HS-5 (cell line): ENCODE measurements around the gene KNDC1.
"Not testable (repeated sequence)": the region's sequence is repeated elsewhere in the genome, so short reads cannot be mapped to it uniquely, and the experiment has no call there.

Experiments
- DNase-seq: peaks from one replicate; pipeline ENCODE4 v3.0.0-alpha.2; 2012; ENCODE audit warnings: low read depth

Gene KNDC1

DNA sequence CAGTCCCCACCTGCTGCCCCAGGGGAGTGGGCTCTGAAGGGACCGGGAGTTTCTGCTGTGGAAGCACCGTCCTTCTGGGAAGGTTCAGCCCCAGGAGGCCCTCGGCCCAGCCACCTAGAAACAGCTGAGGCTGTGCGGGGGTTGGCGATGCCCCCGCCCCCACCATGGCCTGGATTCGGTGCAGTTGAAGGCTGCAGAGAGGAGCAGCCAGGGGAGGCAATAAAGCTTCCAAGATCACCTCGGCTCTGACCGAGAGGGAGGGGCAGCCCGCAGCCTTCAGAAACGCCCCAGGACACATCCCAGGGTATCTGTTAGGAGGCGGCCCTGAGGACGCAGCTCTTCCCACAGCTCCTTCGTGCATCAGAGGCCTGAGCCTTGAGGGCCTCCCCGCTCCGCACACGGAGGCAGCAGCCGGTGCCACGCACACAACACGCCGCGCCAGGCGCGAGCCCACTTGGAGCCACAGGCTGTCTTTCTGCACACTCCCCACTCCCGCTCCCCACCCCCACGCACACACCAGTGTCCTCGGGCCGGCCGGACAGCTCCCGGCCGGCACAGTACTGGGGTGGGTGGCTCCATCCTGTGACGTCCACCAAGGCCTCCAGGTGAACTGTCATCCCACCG, 1.6 kb downstream of the KNDC1 start:
- no peak for DNase-seq

DNA sequence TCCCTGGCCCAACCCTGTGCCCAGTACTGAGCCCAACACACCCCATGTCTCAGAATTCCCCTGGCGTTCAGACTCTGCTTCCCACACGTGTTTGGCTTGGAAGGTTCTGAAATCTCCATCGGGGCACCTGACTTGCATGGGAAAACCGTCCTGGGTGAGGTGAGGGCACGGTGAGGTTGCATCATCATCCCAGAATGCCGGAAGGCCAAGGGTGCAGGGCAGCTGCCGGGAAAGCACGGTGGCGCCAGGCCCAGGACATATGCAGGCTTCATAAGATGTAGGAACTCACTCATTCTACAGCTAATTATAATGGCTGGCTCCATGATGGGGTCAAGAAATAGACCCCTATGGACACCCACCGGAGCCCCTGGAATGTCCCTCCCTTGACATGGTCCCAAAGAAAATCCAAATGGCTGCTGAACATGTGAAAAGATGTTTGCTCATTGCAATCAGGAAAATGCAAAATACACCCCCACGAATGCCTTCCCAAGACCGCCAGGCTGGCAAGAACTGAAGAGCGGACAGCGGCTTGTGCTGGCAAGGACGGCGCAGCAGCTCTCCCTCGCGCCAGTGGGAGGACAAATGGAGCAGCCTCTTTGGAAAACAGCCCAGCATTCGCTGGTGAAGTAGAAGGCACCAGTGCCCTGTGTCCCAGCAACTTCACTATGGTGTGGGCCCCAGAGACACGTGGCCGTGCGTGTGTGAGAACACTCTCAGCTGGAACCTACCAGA, 2.3 kb downstream of the KNDC1 start:
- no peak for DNase-seq

DNA sequence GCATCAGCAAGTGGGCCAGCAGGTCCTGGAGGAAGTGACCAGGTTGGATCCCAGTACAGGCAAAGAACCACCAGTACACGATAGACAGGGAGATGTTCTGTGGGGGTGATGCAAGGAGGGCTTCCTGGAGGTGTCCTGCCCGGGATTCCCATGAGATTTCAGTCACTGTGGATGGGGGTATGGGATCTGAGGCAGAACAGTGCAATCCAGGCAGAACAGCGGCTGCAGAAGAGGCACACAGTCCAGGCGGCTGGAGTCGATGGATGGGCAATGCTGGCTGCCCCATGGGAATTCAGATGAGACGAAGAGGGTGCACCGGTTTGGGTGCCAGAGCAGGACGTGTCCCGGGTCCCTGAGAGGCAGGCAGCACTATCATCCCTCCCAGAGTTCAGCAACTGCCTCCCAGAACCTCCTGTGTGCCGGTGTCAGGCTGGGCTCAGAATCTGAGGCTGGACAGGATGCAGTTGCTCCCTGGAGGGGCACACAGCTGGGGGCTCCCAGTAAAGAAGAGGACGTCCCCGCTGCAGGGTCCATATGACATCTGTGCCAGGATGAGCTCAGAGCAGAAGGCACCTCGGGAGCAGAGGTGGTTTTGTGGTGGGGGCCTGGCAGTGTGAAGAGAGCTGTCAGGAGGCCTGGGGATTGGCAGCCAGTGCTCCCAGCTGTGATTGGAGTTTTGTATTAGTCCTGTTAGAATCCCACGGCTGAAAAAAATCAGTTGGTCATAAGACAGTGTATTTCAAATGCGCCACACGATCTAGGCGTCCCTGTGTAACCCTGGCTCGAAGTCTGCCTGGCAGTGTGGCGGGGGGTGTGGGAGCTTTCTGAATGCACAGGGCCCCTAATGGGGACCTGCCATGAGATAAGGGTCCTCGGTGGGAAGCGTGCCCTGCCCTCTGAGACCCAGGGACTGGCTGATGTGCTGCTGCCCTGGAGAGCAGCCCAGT, 3.2 kb downstream of the KNDC1 start:
- DNase-seq = no peak

DNA sequence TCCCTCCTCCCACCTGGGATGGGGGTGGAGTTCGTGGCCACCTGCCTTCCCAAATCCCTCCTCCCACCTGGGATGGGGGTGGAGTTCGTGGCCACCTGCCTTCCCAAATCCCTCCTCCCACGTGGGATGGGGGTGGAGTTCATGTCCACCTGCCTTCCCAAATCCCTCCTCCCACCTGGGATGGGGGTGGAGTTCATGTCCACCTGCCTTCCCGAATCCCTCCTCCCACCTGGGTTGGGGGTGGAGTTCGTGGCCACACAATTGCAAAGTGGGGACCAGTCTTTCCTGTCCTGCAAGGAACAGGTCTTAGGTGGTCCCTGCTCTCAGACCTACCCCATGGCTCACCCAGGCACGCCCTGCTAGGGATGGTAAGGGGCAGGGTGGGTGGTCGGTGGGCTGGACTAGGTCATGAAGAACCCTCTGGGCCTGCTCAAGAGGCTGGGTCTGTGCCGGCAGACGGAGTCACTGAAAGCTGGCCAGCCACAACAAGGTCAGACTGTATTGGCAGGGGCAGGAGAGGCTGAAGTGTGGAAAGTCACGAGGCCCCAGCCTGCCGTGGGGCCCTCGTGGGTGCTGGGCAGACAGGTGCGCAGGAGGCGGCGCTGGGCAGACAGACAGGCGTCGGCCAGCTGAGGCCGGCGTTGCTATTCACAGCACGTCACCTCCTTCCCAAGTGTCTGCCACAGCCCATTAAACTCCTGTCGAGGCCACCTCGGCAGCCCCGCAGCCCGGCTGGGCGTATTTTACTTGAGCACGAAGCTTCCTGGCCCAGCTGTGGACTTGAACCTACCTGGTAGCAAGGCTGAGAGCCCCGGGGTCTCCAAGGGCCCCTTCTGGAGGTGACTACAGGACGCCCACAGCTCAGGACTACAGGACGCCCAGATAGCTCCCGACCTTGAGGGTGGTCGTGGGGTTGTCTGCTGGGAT, 4.1 kb downstream of the KNDC1 start:
- no peak for DNase-seq

DNA sequence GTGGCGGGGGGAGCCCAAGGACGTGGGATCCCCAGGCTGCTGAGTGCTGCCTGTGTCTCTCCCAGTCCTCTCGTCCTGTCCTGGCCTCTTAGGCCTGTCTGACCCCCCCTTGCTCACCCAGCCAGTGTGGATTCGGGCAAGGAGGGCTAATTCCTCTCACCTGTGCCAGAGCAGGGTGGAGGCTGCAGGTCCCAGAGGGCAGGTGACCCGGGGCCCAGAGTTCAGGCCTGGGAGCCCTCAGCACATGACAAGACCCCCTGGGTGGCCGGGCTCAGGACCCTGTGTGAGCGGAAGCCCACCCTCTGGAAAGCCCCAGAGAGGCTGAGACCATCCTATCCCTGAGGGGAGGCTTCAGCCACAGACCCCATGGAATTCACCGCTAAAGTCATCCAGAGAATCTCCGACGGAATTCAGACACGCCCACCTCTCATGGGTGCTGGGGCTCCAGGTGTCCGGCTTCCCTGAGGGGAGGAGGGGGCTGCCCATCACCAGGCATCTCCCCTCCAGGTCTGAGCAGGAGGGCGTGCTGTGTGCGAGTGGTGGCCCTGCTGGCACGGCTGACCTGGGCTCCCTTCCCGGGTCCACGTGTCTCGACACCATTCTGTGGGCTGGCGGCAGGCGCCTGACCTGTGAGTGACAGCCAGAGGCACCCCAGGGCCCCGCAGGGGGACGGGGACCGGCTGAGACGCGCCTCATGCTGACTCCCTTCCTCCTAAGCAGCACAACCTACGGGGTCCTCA, 5.0 kb downstream of the KNDC1 start:
- no peak for DNase-seq

DNA sequence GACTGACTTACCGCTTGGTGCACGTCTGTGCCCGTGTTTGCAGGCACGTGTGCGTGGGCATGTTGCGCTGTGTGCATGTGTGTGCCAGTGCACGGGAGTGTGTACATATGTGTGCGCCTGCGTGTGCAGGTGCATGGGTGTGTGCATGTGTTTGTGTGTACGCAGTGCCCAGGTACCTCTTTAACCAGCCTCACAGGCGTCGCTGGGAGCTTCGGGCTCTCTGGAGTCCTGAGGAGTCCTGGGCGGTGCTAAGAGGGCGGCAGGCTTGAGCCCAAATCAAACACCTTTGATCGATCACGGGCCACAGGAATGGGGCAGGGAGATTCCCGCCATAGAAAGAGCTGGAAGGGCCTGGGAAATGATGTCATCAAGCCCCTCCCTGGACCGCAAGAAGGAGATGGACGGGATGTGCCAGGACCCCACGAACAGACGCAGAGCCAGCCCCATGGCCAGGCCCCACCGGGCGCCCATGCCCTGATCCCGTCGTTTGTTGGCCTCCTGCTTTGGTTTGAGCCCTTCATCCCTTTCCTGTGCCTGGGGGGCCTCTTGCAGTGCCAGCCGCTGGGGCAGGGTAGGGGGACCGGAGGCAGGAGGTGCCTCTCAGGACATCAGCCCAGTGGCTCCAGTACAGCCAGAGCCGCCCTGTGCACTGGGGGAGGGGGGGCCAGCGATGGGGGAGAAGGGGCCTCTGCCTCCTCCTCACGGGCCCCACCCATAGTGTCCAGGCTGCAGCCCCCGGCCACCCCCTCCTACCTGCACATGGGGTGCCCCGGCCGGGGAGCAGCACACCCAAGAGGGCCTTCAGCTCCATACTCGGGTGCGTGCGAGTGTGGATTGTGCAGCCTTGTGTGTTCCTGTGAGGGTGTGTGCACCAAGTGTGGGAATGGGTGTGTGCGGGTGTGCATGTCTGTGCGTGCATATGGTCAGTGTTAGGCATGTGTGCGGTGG, 5.8 kb downstream of the KNDC1 start:
- no peak for DNase-seq

DNA sequence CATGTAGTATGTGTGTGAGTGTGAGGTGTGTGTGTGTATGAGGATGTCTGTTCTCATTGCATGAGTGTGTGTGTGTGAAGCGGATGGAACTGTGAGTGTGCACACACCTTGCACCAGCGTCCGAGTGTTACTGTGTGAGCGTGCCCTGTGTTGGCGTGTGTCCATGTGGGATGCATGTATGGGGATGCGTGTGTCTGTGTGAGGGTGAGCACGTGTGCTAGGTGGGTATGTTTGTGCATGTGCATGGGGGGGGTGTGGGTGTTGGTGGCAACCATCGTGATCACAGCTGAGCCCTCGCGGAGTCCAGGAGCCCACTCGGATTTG, 6.4 kb downstream of the KNDC1 start:
- DNase-seq = no peak

DNA sequence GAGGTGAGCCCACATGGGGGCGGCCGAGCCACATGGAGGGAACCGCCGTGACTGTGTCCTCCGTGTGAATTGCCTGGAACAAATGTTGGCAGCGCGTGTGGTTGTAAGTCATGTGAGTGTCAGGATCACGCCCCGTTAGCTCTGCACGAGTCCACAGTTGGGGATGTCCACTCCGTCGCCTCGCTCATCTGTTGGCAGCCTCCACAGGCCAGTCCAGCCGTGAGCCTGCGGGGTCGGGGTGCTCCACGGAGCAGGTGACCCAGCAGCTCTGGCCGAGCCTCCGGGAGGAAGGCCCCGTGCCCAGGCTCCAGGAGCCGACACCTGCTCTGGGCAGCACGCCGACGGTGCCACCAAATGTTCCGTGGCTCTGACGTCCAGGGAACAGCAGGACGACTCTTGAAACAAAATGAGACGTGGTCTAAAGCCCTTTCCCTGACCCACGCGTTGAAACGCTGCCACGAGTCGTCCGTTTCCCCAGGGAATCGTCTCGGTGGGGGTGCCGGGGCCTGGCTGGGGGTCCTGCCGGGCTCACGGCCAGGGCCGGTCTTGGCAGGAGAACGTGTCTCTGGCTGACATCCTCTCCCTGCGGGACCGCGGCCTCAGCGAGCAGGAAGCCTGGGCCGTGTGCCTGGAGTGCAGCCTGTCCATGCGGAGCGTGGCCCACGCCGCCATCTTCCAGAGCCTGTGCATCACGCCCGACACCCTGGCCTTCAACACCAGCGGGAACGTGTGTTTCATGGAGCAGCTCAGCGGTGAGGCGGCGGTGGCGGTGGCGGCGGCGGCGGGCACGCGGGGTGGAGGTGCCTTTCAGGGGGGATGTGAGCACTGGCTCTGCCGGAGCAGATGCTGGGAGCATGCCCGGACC, 7.0 kb downstream of the KNDC1 start:
- DNase-seq = no peak

DNA sequence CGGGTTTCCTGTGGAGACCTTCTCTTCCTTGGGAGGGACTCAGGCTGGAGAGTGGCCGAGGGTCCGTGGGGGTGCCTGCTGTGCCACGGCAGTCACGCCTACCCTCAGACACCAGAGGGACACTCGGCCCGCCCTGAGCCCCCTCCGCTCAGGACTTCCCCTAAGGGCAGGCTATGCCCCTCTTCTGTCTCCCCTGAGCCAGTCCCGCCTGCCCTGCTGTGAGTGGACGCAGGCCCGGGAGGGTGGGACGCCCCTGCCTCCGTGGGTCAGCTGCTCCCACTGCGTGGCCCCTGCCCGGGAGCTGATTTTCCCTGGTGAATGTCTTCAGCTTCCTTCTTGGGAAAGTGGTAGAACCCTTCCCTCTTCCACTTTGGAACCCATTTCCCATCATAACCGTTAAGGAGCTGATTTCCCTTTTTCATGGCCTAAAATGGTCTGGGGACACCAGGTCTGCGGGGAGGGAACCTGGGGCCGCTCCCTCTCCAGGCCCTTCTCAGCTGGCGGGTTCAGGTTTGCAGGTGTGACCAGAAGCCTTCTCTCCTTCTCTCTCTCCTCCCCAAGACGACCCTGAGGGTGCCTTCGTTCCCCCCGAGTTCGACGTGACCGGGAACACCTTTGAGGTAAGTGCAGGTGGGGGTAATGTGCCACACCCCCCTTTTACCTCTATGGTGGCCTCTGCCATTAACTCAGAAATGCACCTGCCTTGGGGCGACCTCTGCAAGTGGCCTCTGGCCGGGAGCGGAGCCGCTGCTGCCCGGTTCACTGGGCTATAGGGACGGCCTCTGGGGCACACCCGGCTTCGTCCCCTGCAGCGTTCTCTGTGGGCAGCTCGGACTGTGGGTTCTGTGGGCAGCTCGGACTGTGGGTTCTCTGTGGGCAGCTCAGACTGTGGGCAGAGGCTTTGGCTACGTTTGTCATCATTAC, 7.9 kb downstream of the KNDC1 start:
- DNase-seq = no peak

DNA sequence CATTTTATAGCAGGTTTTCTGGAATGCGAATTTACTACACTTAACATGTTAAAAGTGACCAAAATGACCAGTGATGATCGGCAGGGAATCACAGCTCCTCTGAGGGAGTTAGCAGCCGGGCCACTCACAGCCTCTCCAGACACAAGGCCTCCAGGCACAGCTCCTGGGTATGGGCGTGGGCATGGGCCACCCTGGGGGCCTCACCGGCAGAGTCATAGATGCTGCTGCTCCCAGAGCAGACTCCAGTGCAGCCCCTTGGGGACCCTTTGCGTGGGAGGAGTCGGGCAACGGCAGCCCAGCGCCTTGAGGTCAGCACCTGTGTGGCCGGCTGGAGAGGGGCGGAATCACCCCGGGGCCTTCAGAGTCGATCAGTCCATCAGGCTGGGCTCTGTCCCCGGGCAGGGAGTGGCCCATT, 8.6 kb downstream of the KNDC1 start:
- no peak for DNase-seq

DNA sequence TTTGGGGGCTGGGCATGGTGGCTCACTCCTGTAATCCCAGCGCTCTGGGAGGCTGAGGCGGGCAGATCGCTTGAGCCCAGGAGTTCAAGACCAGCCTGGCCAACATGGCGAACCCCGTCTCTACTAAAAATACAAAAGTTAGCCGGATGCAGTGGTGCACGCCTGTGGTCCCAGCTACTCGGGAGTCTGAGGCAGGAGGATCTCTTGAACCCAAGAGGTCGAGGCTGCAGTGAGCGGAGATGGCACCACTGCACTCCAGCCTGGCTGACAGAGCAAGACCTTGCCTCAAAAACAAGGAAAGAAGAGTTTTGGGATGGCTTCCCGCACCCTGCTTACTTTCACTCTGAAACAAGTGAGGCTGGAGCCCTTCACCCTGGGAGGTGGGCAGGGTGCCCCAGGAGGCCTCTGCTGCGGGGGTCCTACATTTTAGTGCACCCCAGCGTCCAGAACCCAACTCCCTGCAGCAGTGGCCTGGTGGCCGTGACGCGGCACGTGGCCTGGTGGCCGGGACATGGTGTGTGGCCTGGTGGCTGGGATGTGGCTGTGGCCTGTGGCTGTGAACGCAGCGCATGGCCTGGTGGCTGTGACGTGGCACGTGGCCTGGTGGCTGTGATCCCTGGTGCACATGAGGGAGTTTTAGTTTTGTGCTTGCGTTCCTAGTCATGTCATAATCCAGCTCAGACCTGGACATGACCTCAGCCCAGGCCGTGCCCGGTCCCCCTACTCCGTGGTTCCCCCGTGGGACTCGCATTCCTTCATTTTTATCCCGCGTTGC, 9.3 kb downstream of the KNDC1 start:
- no peak for DNase-seq

DNA sequence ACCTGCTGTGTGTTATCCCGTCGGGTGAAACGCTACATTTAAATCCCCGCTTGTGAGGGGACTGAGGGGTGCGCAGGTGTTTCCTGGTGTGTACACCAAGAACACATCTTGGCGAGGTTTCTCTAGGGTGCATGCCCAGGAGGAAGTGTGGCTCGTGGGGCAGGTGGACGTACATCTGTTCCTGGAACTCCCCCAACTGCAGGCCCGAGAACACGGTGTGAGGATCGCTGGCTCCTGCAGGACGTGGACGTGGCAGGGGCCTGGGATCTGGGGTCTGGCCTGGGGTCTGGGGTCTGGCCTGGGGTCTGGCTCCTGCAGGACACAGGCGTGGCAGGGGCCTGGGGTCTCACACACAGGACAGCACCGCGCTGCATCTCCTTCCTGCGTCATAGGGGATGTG, 10.1 kb downstream of the KNDC1 start:
- no peak for DNase-seq

DNA sequence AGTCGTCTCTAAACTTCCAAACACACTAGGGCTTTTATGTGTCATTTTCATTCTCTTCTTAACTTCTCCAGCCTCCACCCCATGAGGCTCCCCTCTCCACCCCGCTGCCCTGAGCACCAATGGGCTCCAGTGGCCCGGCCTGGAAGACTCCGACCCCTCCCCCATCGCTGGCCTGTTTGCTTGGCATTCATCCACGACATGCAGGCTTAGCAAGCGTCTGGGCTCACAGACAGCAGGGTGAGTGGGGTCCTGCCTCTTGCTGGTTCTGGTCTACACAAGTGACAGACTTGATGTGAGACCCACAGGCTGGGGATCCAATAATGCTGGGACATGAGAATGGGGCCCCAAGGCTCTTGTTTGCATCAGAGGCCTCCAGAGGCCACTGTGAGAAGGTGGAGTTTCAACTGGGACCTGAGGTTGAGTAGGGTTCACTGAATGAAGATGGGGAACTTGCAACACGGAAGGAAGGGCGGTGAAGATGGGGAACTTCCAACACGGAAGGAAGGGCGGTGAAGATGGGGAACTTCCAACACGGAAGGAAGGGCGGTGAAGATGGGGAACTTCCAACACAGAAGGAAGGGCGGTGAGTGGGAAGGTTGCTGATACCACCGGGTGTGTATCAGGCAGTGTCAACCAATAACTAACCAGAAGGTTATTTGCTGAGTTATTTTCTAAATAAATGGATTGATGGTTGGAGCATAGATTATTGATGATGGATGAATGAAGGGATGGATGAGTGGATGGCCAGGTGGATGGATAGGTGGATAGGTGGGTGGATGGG, 14.0 kb downstream of the KNDC1 start:
- DNase-seq = no peak

DNA sequence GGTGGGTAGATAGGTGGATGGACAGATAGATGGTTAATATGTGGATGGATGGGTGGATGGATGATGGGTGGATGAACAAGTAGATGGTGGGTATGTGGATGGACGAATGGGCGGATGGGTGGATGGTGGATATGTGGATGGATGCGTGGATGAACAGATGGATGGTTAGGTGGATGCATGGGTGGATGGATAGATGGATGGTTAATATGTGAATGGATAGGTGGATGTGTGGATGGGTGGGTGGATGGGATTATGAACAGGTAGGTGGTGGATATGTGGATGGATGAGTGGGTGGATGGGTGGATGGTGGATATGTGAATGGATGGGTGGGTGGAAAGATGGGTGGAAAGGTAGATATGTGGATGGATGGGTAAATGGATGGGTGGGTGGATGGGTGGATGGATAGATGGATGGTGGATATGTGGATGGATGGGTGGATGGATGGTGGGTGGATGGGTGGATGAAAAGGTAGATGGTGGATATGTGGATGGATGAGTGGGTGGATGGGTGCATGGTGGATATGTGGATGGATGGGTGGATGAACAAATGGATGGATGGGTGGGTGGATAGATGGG, 14.8 kb downstream of the KNDC1 start:
- no peak for DNase-seq

DNA sequence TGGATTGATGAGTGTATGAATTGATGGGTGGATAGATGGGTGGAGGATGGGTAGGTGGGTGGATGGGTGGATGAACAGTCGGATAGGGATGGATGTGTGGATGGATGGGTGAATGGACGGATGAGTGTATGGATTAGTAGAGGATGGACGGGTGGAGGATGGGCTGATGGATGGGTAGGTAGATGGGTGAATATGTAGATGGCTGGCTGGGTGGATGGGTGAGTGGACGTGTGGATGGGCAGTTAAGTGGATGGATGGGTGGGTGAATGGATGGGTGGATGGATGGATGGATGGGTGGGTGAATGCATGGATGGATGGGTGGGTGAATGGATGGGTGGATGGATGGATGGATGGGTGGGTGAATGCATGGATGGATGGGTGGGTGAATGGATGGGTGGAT, 15.6 kb downstream of the KNDC1 start:
- DNase-seq = not testable (repeated sequence)

DNA sequence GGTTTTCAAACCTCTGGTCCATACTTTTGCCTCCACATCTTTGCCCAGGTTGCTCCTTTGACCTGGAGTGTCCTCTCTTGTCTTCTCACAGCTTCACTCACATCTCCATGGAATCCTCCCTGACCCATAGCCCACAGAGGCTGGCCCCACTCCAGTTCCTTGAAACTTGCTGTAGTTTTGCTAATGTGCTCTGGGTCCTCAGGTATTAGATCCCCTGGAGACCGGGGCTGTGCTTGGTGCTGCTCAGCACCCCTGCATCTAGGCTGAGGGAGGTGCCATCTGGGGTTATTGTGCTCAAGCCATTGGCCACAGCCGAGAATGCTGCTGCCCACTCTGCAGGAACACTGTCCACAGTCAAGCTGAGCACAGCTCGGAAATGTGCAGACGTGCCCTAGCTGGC, 16.5 kb downstream of the KNDC1 start:
- DNase-seq = no peak
